ENCODE results near the gene TADA3. TPM values are rescaled to one million over a fixed set of nuclear protein-coding genes. Genes with fewer than 3 reads are reported as not detected.
A peak's percentile ranks its signal among the peaks of the same experiment; 100 is the strongest.

The TADA3 gene
- total and polyA plus RNA-seq, 2 experiments from 2014 or later, result 97.2 to 137 TPM

GRCh38 chr3:9747267-9747666, 45.0 kb downstream of the TADA3 start:
- H3K36me3 ChIP-seq, result peaks cover 49% of the 10 kb centered on the region
- H3K9me3 ChIP-seq (ENCODE audit: low read depth), result no peaks in the 10 kb centered on the region
- DNase-seq (ENCODE audit: low read depth in 1 of 2, low spot score in 1 of 2), result peak in 1 of 2 donors; percentile 55
- H3K4me3 ChIP-seq, result no peak overlapping the region
- H3K27ac ChIP-seq, result no peak overlapping the region
- H3K4me1 ChIP-seq (ENCODE audit: low read depth), result peaks cover 5% of the 10 kb centered on the region
- no peak for TF ChIP-seq CTCF (IDR thresholded peaks at IDR 0.05; ENCODE audit: low read depth, low read length)
- H3K27me3 ChIP-seq, result no peaks in the 10 kb centered on the region

GRCh38 chr3:9746330-9746729, 45.9 kb downstream of the TADA3 start:
- DNase-seq (ENCODE audit: low read depth in 1 of 2, low spot score in 1 of 2), result peak in 1 of 2 donors; percentile 94
- peaks cover 5% of the 10 kb centered on the region for H3K4me1 ChIP-seq (ENCODE audit: low read depth)
- H3K9me3 ChIP-seq (ENCODE audit: low read depth), result no peaks in the 10 kb centered on the region
- no peaks in the 10 kb centered on the region for H3K27me3 ChIP-seq
- H3K4me3 ChIP-seq, result no peak overlapping the region
- TF ChIP-seq CTCF (IDR thresholded peaks at IDR 0.05; ENCODE audit: low read depth, low read length), result no peak
- peaks cover 50% of the 10 kb centered on the region for H3K36me3 ChIP-seq
- H3K27ac ChIP-seq, result no peak overlapping the region

GRCh38 chr3:9745521-9745920, 46.8 kb downstream of the TADA3 start:
- Histone ChIP-seq H3K4me3 (no peak overlapping the region), H3K27ac (no peak overlapping the region), H3K27me3 (no peaks in the 10 kb centered on the region), H3K36me3 (peaks cover 58% of the 10 kb centered on the region), H3K9me3 (ENCODE audit: low read depth) (no peaks in the 10 kb centered on the region), H3K4me1 (ENCODE audit: low read depth) (peaks cover 1% of the 10 kb centered on the region)
- TF ChIP-seq CTCF (IDR thresholded peaks at IDR 0.05; ENCODE audit: low read depth, low read length), result no peak
- no peak for DNase-seq (ENCODE audit: low read depth in 1 of 2, low spot score in 1 of 2)

- H3K9me3 ChIP-seq (ENCODE audit: low read depth), result no peaks in the 10 kb centered on the region
- H3K4me3 ChIP-seq, result no peak overlapping the region
- H3K36me3 ChIP-seq, result peaks cover 71% of the 10 kb centered on the region
- H3K27ac ChIP-seq, result no peak overlapping the region
- H3K27me3 ChIP-seq, result no peaks in the 10 kb centered on the region
- H3K4me1 ChIP-seq (ENCODE audit: low read depth), result no peaks in the 10 kb centered on the region
- TF ChIP-seq CTCF (IDR thresholded peaks at IDR 0.05; ENCODE audit: low read depth, low read length), result no peak
- no peak for DNase-seq (ENCODE audit: low read depth in 1 of 2, low spot score in 1 of 2)
Measured at GRCh38 chr3:9744162-9744561, 48.1 kb downstream of the TADA3 start.

- DNase-seq (ENCODE audit: low read depth in 1 of 2, low spot score in 1 of 2), result no peak
- Histone ChIP-seq H3K4me1 (ENCODE audit: low read depth) (no peaks in the 10 kb centered on the region), H3K27me3 (no peaks in the 10 kb centered on the region), H3K36me3 (peaks cover 73% of the 10 kb centered on the region), H3K9me3 (ENCODE audit: low read depth) (no peaks in the 10 kb centered on the region), H3K4me3 (no peak overlapping the region), H3K27ac (no peak overlapping the region)
- TF ChIP-seq CTCF (IDR thresholded peaks at IDR 0.05; ENCODE audit: low read depth, low read length), result no peak
Measured at GRCh38 chr3:9743548-9743947, 48.7 kb downstream of the TADA3 start.

- no peak for DNase-seq (ENCODE audit: low read depth in 1 of 2, low spot score in 1 of 2)
- Histone ChIP-seq H3K4me3 (no peak overlapping the region), H3K36me3 (peaks cover 75% of the 10 kb centered on the region), H3K27me3 (no peaks in the 10 kb centered on the region), H3K4me1 (ENCODE audit: low read depth) (no peaks in the 10 kb centered on the region), H3K9me3 (ENCODE audit: low read depth) (no peaks in the 10 kb centered on the region), H3K27ac (no peak overlapping the region)
- no peak for TF ChIP-seq CTCF (IDR thresholded peaks at IDR 0.05; ENCODE audit: low read depth, low read length)
Measured at GRCh38 chr3:9742560-9742959, 49.7 kb downstream of the TADA3 start.

All from cardiac muscle cell (in vitro differentiated cells and primary cell).